HepG2 (cell line): ENCODE measurements around the gene SLC25A10. TPM values are rescaled to one million over a fixed set of nuclear protein-coding genes. Genes with fewer than 3 reads are reported as not detected.

ENCODE experiments used
- ATAC-seq: fragments of 200-7000 bp; cut with Tn5 transposase; 3 replicates; pipeline ENCODE4 v1.9.1; 2020; ENCODE audit warnings: mild to moderate bottlenecking, moderate library complexity
- BruUV-seq: library from RNA; stranded (reverse); fragments of 400-500 nt; replicated peaks from 2 replicates; lab custom pipeline; 2021; lab: Mats Ljungman, UMichigan
- CTCF ChIA-PET: fragments of 300-600 bp; formaldehyde crosslinking; extraction: SDS; loops from one replicate; lab custom pipeline; 2021; ENCODE audit warnings: low total read pairs, inconsistent platforms, low intra/inter-chr PET ratio; lab: Yijun Ruan, JAX
- POLR2A ChIA-PET: fragments of 350-600 bp; sonication (Branson Sonifier 250); formaldehyde crosslinking; loops from one replicate; lab custom pipeline; 2020; ENCODE audit warnings: antibody characterized with exemption, inconsistent platforms; lab: Yijun Ruan, JAX
- DNase-seq: peaks from one replicate; pipeline ENCODE4 v3.0.0-alpha.2; 2015; ENCODE audit warnings: low spot score
- FAIRE-seq: peaks from 3 replicates; lab custom pipeline; 2011; peaks lifted over from hg19 to GRCh38; lab: Jason Lieb, UNC
- H2AFZ ChIP-seq: one replicate; pipeline ENCODE4 v1.6.1; 2011; ENCODE audit warnings: low read length, inconsistent platforms
- H3K27ac ChIP-seq: fragments of 300-600 bp; 3 replicates; pipeline ENCODE4 v1.8.0; 2011; ENCODE audit warnings: mixed run types, mild to moderate bottlenecking, mixed read lengths, low read length, inconsistent platforms; ENCODE audit not compliant: insufficient read depth; ENCODE audit errors: extremely low read length
- H3K27me3 ChIP-seq, 2 experiments: fragments of 200-600 bp in 1 of 2; 2 replicates in 1 of 2; 3 replicates in 1 of 2; pipeline versions ENCODE4 v1.6.0 to v1.8.0; 2011; ENCODE audit warnings: low read length in 2 of 2, mild to moderate bottlenecking in 2 of 2, moderate library complexity in 2 of 2, inconsistent platforms in 1 of 2; ENCODE audit not compliant: insufficient read depth in 2 of 2, control insufficient read depth in 1 of 2
- H3K36me3 ChIP-seq, 2 experiments: fragments of 200-600 bp in 1 of 2; replicated peaks in 1 of 2; 2 replicates in 1 of 2; 3 replicates in 1 of 2; pipeline versions ENCODE4 v1.5.1 to v1.8.0; 2011; ENCODE audit warnings: low read length in 2 of 2, inconsistent platforms in 1 of 2; ENCODE audit not compliant: insufficient read depth in 2 of 2, control insufficient read depth in 1 of 2
- H3K4me1 ChIP-seq: 2 replicates; pipeline ENCODE4 v1.5.1; 2012; ENCODE audit warnings: low read length, inconsistent platforms; ENCODE audit not compliant: insufficient read depth
- H3K4me2 ChIP-seq: 2 replicates; pipeline ENCODE4 v1.6.0; 2011; ENCODE audit warnings: low read depth, low read length, inconsistent platforms
- H3K4me3 ChIP-seq, 3 experiments: fragments of 200-600 bp in 1 of 3; sonication (generic), shearing (Covaris generic) in 1 of 3; replicated peaks in 1 of 3; 2 replicates each; pipeline ENCODE4 v1.5.1; 2011 to 2016; ENCODE audit warnings: low read length in 3 of 3, inconsistent platforms in 2 of 3, low read depth in 2 of 3, mild to moderate bottlenecking in 2 of 3, control low read depth in 1 of 3, mixed read lengths in 1 of 3; ENCODE audit not compliant: insufficient read depth in 1 of 3
- H3K79me2 ChIP-seq: one replicate; pipeline ENCODE4 v1.6.1; 2011; ENCODE audit warnings: low read length, inconsistent platforms; ENCODE audit not compliant: insufficient read depth
- H3K9ac ChIP-seq: 2 replicates; pipeline ENCODE4 v1.6.0; 2011; ENCODE audit warnings: mild to moderate bottlenecking, low read depth, low read length, inconsistent platforms; ENCODE audit not compliant: insufficient read depth
- H3K9me3 ChIP-seq: 2 replicates; pipeline ENCODE4 v1.5.1; 2012; ENCODE audit warnings: mild to moderate bottlenecking, low read length
- H4K20me1 ChIP-seq: 2 replicates; pipeline ENCODE4 v1.6.0; 2011; ENCODE audit warnings: inconsistent platforms, mild to moderate bottlenecking, low read length, moderate library complexity; ENCODE audit not compliant: insufficient read depth
- FOXO4 ChIP-seq: sonication (generic); formaldehyde crosslinking; conservative IDR thresholded peaks from 2 replicates; pipeline ENCODE4 v1.8.1; 2023; ENCODE audit warnings: missing genetic modification reagents
- GTF3A ChIP-seq: sonication (generic); formaldehyde crosslinking; conservative IDR thresholded peaks from 2 replicates; pipeline ENCODE4 v1.4.0; 2020; ENCODE audit warnings: mild to moderate bottlenecking, missing genetic modification reagents
- GZF1 ChIP-seq: sonication (generic); formaldehyde crosslinking; IDR thresholded peaks from 2 replicates; pipeline ENCODE4 v1.5.1; 2020; ENCODE audit warnings: mild to moderate bottlenecking, missing genetic modification reagents
- HNRNPK ChIP-seq: fragments of 200-400 bp; formaldehyde crosslinking; IDR thresholded peaks from 2 replicates; pipeline ENCODE4 v1.6.1; 2018; ENCODE audit warnings: low read length, low read depth, moderate library complexity, mild to moderate bottlenecking; ENCODE audit not compliant: poor library complexity, severe bottlenecking
- KDM3A ChIP-seq: IDR thresholded peaks from 2 replicates; pipeline ENCODE4 v1.6.1; 2018; ENCODE audit warnings: low read depth, missing compliant biosample characterization
- SETDB1 ChIP-seq: sonication (generic); formaldehyde crosslinking; IDR thresholded peaks from 2 replicates; pipeline ENCODE4 v1.5.1; 2020; ENCODE audit warnings: missing genetic modification reagents, mild to moderate bottlenecking, borderline replicate concordance
- THAP7 ChIP-seq: sonication (generic); formaldehyde crosslinking; IDR thresholded peaks from 2 replicates; pipeline ENCODE4 v1.8.1; 2023; ENCODE audit warnings: mild to moderate bottlenecking, missing genetic modification reagents
- ZBTB39 ChIP-seq: sonication (generic); formaldehyde crosslinking; IDR thresholded peaks from 2 replicates; pipeline ENCODE4 v1.5.0; 2020; ENCODE audit warnings: missing genetic modification reagents
- ZMAT3 ChIP-seq: sonication (generic); formaldehyde crosslinking; conservative IDR thresholded peaks from 2 replicates; pipeline ENCODE4 v1.7.0; 2021; ENCODE audit warnings: missing genetic modification reagents
- ZMYM2 ChIP-seq: sonication (generic); formaldehyde crosslinking; IDR thresholded peaks from 2 replicates; pipeline ENCODE4 v1.8.0; 2022; ENCODE audit warnings: mild to moderate bottlenecking, missing genetic modification reagents
- ZNF580 ChIP-seq: IDR thresholded peaks from 2 replicates; pipeline ENCODE4 v1.6.1; 2016; ENCODE audit warnings: low read depth, borderline replicate concordance
- ZNF737 ChIP-seq: sonication (generic); formaldehyde crosslinking; IDR thresholded peaks from 2 replicates; pipeline ENCODE4 v1.5.0; 2020; ENCODE audit warnings: missing genetic modification reagents, mild to moderate bottlenecking, borderline replicate concordance
- ZNF75D ChIP-seq: sonication (generic); formaldehyde crosslinking; IDR thresholded peaks from 2 replicates; pipeline ENCODE4 v1.8.1; 2023; ENCODE audit warnings: missing genetic modification reagents, mild to moderate bottlenecking, borderline replicate concordance
- ZNF878 ChIP-seq: sonication (generic); formaldehyde crosslinking; IDR thresholded peaks from 2 replicates; pipeline ENCODE4 v1.8.1; 2023; ENCODE audit warnings: mild to moderate bottlenecking, missing genetic modification reagents, moderate library complexity
- ZXDC ChIP-seq: sonication (generic); formaldehyde crosslinking; IDR thresholded peaks from 2 replicates; pipeline ENCODE4 v1.5.0; 2020; ENCODE audit warnings: mild to moderate bottlenecking, missing genetic modification reagents
- WGBS: methylation state at CpG from one replicate; pipeline ENCODE4 v1.1.6; 2017; ENCODE audit warnings: low lambda C conversion rate; 5-methylcytosine and 5-hydroxymethylcytosine counted together
- in situ Hi-C: cut with HindIII; loops from 2 replicates; pipeline ENCODE4 v1.10.0; 2017; ENCODE audit warnings: low pct_unique_long_range_greater_than_20kb; ENCODE audit not compliant: extremely low pct_ligation_motif_present
- intact Hi-C: fragments of 100-400 bp; cut with micrococcal nuclease; formaldehyde crosslinking; loops from one replicate; pipeline ENCODE4 v1.10.0; 2022; ENCODE audit not compliant: unreplicated experiment
- polyA plus RNA-seq, 8 experiments: library from polyadenylated mRNA; depleted of rRNA in 3 of 8; stranded (reverse) in 7 of 8; unstranded in 1 of 8; fragments of >200 nt; fragmentation: Illumina TruSeq in 4 of 8; extraction: Trizol in 4 of 8; gene quantifications; 2 replicates each; pipeline versions ENCODE4 v1.2.1 to v1.2.3, GENCODE V29; 2011 to 2016; ENCODE audit warnings: low read depth in 4 of 8, missing spikeins in 1 of 8, mixed read lengths in 1 of 8; ENCODE audit not compliant: insufficient read depth in 1 of 8
- total RNA-seq, 5 experiments: library from RNA; depleted of rRNA; stranded (reverse); fragments of >200 nt; fragmentation: Illumina TruSeq; extraction: Trizol; gene quantifications; 2 replicates each; pipeline ENCODE4 v1.2.3, GENCODE V29; 2016; ENCODE audit warnings: low read depth in 1 of 5

Gene SLC25A10
- total and polyA plus RNA-seq, 2 of the 13 experiments (the other 11 are each of a cell fraction or from before 2014, with no cell fraction given), result 46.5 to 140 TPM

GRCh38 chr17:81666092-81666341 lies 46.1 kb upstream of the SLC25A10 start:
- H3K9me3 ChIP-seq, result no peaks in the 10 kb centered on the region
- FAIRE-seq (no peak), DNase-seq (peak; percentile 36), ATAC-seq (peak; percentile 51; the same call in 2 of the 3 replicates)
- in situ Hi-C loops (no loop called here), intact Hi-C loops (loop anchor here (2.0 to 5.0 kb wide), 2 partner anchors 29 to 36 kb away; partner anchors contain the start of genes MRPL12, NPLOC4 and TSPAN10)
- CTCF ChIA-PET, result no interaction called here
- WGBS, result 0% methylated on average over 13 of the region's 16 CpGs
- no peaks in the 10 kb centered on the region for H4K20me1 ChIP-seq
- peak overlapping the region; percentile 86 to 98 (median 96) for H3K4me3 ChIP-seq
- H3K4me2 ChIP-seq, result peak overlapping the region; percentile 92
- H2AFZ ChIP-seq, result no peak overlapping the region
- POLR2A ChIA-PET, result interaction anchor here (0.9 to 6.3 kb wide), 19 partner anchors 9 to 443 kb away, joined by 3 to 68 read pairs (median 7); partner anchors contain the start of genes ARL16, CEP131, FAAP100 and HGS
- H3K4me1 ChIP-seq, result peaks cover 27% of the 10 kb centered on the region
- H3K36me3 ChIP-seq, result peaks cover 9 to 23% of the 10 kb centered on the region in 2 experiments
- peak overlapping the region; percentile 92 for H3K9ac ChIP-seq
- TSS peak; percentile 87 for BruUV-seq
- peak overlapping the region; percentile 81 for H3K27ac ChIP-seq
- H3K27me3 ChIP-seq, result no peaks in the 10 kb centered on the region; a peak in 1 of 5 replicates
- peaks cover 30% of the 10 kb centered on the region for H3K79me2 ChIP-seq
- TF ChIP-seq FOXO4 (CRISPR knock-in tag), result 0 out of 2 replicates have a peak, but pooled peaks have one; percentile 67
- TF ChIP-seq ZXDC (CRISPR knock-in tag), result 0 out of 2 replicates have a peak, but pooled peaks have one; percentile 22
- 0 out of 2 replicates have a peak, but pooled peaks have one; percentile 55 for TF ChIP-seq ZNF737 (CRISPR knock-in tag)
- TF ChIP-seq THAP7, result 0 out of 2 replicates have a peak, but pooled peaks have one; percentile 26
- TF ChIP-seq ZNF878 (CRISPR knock-in tag), result no peak
- TF ChIP-seq ZNF580 (CRISPR knock-in tag), result peak; percentile 9; the same call in 1 of the 2 replicates
- 0 out of 2 replicates have a peak, but pooled peaks have one; percentile 1 for TF ChIP-seq GTF3A (CRISPR knock-in tag)
- no peak for TF ChIP-seq SETDB1
- TF ChIP-seq HNRNPK, result no peak
- 0 out of 2 replicates have a peak, but pooled peaks have one; percentile 14 for TF ChIP-seq GZF1 (CRISPR knock-in tag)
- 0 out of 2 replicates have a peak, but pooled peaks have one; percentile 16 for TF ChIP-seq ZNF75D
- no peak for TF ChIP-seq KDM3A (CRISPR knock-in tag)
- TF ChIP-seq ZMYM2 (CRISPR knock-in tag), result peak; percentile 46; the same call in 1 of the 2 replicates
- peak; percentile 84; the same call in 1 of the 2 replicates for TF ChIP-seq ZMAT3
- TF ChIP-seq ZBTB39 (CRISPR knock-in tag), result 0 out of 2 replicates have a peak, but pooled peaks have one; percentile 31
